Measurements from ENCODE around the gene TCFL5. TPM values are rescaled to one million over a fixed set of nuclear protein-coding genes. Genes with fewer than 3 reads are reported as not detected.

Gene TCFL5
- total RNA-seq, 1 donor from 2014 or later = 5.7 TPM

DNA sequence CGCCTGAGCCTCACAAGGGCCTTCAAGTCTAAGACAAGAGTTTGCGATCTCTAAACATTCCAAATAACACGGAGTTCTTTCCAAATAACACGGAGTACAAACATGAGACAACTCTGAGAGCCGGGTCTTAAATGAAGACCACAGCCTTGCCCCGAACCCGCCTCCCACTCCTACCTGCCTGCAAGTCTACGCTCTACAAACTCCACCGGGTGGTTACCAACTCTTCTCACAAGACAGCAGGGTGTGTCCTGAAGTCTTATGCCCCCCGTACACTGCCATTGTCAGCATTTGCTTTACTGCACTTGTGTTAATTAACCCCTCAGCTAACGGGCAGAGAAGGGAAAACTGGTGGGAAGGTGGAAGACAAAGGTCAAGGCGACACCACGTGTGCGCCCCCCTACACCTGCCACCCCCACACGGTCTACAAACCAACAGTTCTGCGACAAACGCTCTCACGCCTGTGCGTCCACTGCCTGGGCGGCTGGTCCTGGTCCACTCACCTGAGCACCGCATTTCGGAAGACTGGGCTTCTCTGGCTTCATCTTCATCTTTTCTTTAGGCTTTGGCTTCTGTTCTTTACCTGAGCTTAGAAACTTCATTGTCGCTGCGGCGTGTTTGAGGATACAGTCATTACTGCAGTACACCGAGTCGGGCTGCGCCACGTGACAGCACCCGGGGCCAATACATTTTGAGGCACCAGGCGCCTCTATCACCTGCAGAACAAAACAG, 45.2 kb upstream of the TCFL5 start:
- no peak overlapping the region for H3K4me3 ChIP-seq (ENCODE audit: low read depth, low read length)
- TF ChIP-seq, protein P1, sequence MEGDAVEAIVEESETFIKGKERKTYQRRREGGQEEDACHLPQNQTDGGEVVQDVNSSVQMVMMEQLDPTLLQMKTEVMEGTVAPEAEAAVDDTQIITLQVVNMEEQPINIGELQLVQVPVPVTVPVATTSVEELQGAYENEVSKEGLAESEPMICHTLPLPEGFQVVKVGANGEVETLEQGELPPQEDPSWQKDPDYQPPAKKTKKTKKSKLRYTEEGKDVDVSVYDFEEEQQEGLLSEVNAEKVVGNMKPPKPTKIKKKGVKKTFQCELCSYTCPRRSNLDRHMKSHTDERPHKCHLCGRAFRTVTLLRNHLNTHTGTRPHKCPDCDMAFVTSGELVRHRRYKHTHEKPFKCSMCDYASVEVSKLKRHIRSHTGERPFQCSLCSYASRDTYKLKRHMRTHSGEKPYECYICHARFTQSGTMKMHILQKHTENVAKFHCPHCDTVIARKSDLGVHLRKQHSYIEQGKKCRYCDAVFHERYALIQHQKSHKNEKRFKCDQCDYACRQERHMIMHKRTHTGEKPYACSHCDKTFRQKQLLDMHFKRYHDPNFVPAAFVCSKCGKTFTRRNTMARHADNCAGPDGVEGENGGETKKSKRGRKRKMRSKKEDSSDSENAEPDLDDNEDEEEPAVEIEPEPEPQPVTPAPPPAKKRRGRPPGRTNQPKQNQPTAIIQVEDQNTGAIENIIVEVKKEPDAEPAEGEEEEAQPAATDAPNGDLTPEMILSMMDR (conservative IDR thresholded peaks at IDR 0.05; ENCODE audit: low read depth, low read length) = no peak
- no peak for DNase-seq (ENCODE audit: low read depth)

DNA sequence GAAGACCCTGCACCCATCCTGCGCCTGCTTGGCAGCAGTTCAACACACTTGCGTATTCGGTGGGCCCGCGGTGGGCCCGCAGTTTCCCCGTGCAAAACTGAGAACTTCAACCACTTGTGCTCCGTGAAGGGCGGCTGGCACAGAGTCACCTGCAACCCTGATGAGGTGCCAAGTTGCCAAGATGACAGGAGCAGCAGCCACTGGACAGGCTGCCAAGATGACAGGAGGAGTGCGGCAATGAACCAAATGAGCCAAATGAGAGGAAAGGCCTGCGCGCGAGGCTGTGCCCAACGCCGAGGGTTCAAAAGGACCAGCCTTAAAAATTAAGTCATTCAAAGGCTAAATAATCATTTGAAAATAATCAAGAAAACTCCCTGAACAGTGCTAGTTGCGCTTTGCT, 44.6 kb upstream of the TCFL5 start:
- no peak for DNase-seq (ENCODE audit: low read depth)
- H3K4me3 ChIP-seq (ENCODE audit: low read depth, low read length) = no peak overlapping the region
- TF ChIP-seq, protein P1 (conservative IDR thresholded peaks at IDR 0.05; ENCODE audit: low read depth, low read length) = no peak

DNA sequence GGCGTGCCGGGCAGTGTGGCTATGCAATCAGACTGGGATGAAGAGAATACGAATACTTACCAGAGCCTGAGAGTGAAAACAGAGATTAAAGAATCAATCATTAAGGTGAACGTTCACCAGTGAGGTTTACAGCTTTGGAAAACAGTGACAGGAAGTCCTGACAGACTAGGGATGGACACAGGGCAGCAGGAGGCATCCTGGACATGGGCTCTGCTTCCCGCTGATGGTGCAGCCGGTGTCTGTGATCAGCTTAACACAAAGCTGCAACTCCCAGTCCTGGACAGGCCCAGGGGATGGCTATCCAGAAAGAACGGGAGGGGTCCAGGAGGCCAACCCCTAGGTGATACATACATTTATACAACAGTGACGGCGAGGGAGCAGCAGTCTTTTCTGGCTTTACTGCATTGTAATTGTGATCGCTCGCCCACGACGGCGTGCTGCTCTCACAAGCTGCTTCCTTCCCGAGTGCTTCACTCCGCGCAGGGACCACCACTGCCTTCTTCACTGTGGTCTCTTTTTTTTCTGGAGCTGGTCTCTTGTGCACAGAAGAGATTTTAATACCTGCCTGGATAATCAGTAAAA, 44.0 kb upstream of the TCFL5 start:
- TF ChIP-seq, protein P1 (conservative IDR thresholded peaks at IDR 0.05; ENCODE audit: low read depth, low read length) = no peak
- no peak overlapping the region for H3K4me3 ChIP-seq (ENCODE audit: low read depth, low read length)
- no peak for DNase-seq (ENCODE audit: low read depth)

DNA sequence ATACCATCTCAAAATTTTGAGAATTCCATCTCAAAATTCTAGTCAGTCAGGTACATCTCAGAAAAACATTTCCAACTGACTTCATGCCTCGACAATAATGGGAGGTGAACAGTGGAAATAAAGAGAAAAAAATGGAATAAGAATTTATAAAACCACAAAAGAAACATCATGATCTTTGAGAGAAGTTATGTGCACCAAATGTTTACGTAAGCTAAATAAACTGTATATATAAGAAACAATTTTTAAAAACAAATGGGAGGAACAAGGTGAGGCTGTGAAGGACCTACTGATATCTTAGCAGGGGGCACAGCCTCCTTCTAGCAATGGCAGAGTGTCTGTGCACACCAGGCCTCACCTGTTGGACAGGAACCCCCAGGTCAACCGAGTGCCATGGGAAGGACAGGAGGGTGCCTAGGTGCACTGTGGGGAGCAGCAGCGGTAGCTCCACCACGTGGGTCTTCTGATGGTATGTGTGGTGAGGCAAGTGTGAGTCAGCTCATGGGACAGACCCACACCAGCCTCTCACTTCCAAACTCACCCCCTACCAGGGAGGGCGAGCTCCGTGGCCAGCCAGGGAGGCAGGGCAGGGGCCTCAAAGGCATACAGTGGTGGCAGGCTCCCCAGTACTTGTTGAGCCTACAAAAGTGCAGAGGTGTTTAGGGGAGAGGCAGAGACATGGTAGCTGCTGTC, 41.4 kb upstream of the TCFL5 start:
- no peak for DNase-seq (ENCODE audit: low read depth)
- no peak overlapping the region for H3K4me3 ChIP-seq (ENCODE audit: low read depth, low read length)
- TF ChIP-seq, protein P1 (conservative IDR thresholded peaks at IDR 0.05; ENCODE audit: low read depth, low read length) = no peak

DNA sequence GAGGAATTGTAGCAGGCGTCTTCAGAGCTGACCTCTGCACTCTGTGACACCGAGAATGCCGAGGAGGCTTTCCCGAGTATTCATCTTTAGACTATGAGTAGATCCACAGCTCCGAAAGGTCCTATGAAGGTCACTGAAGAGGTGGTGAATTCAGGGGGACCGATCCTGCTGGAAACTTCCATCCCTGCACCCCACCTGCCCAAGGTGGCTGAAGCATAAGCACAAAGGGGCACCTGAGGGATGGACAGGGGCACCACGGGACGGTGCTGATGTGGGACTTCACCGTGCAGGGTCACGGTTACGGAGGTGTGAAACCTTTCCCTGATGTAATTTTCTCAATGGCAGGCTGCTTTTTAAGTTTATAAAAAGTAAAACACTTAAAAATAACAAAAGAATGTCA, 40.3 kb upstream of the TCFL5 start:
- no peak overlapping the region for H3K4me3 ChIP-seq (ENCODE audit: low read depth, low read length)
- TF ChIP-seq, protein P1 (conservative IDR thresholded peaks at IDR 0.05; ENCODE audit: low read depth, low read length) = no peak
- DNase-seq (ENCODE audit: low read depth) = no peak

DNA sequence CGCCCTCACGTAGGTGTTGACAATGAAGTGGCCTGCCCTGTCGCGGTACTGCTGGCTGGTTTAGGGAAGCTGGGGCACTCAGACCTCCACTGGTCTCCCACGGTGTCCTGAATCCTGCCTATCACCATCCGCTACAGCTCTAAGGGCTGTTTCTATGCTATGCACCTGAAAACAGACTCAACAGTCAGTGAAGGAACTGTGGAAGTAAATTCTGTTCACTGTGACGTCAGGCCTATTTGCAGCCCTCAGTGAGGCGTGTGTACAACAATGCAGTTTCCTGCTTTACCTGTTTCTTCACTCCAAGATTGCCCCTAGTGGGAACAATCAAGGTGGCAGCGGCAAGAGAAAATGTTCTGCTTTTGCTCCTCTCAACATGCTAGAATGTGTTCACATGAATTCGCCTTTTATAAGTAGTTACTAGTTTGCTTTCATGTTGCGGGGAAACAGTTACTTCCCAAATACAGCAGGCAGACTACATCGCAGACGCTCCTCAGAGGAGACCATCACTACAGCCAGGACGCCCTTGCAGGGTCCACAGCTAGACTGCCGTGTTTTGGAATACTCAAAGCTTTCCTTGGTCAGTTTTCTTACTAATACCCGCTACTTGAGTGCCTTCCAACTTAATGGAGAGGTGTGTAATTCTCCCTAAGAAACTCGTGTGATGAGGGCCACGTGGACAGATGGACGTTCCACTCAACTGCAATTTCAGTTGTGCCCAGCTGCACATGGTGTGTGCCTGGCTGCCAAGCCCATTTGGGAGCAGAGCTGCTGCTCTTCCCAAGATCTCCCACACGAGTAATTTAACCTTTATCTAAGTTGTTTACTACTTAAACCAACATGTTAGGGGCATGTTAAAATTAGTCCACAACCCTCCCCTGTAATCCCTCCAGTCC, 39.3 kb upstream of the TCFL5 start:
- TF ChIP-seq, protein P1 (conservative IDR thresholded peaks at IDR 0.05; ENCODE audit: low read depth, low read length) = no peak
- H3K4me3 ChIP-seq (ENCODE audit: low read depth, low read length) = no peak overlapping the region
- no peak for DNase-seq (ENCODE audit: low read depth)
